ENCODE measurements around the gene ZFP36L1. TPM values are rescaled to one million over a fixed set of nuclear protein-coding genes. Genes with fewer than 3 reads are reported as not detected.

Gene ZFP36L1
- total RNA-seq, 4 donors from 2014 or later, result 298 to 1,137 (median 494) TPM

- no peak for DNase-seq (ENCODE audit: low spot score in 2 of 2)
- H3K27ac ChIP-seq, result peak overlapping the region in 3 of 4 donors; percentile 60 to 99 (median 98)
- peaks cover 0 to 73% (median 51%) of the 10 kb centered on the region in 4 donors for H3K4me1 ChIP-seq
- H3K27me3 ChIP-seq, result no peaks in the 10 kb centered on the region
- no peaks in the 10 kb centered on the region for H3K9me3 ChIP-seq
- TF ChIP-seq POLR2A (IDR thresholded peaks at IDR 0.05) (no peak), EP300 (IDR thresholded peaks at IDR 0.05) (no peak), CTCF (IDR thresholded peaks at IDR 0.05) (no peak)
- WGBS, 2 donors, result 48 to 67% methylated on average over 5 of the region's 5 CpGs
- no peak overlapping the region for H3K4me3 ChIP-seq
- peaks cover 0 to 16% (median 4%) of the 10 kb centered on the region in 3 donors for H3K36me3 ChIP-seq
Observed at GRCh38 chr14:68784226-68784910, 8.5 kb downstream of the ZFP36L1 start.

GRCh38 chr14:68783408-68784225, 9.2 kb downstream of the ZFP36L1 start:
- no peak for TF ChIP-seq EP300 (IDR thresholded peaks at IDR 0.05)
- no peak for TF ChIP-seq CTCF (IDR thresholded peaks at IDR 0.05)
- no peak for TF ChIP-seq POLR2A (IDR thresholded peaks at IDR 0.05)
- peaks cover 0 to 13% (median 0%) of the 10 kb centered on the region in 3 donors for H3K36me3 ChIP-seq
- peak overlapping the region in 3 of 4 donors; percentile 60 to 99 (median 74) for H3K27ac ChIP-seq
- H3K4me3 ChIP-seq, result no peak overlapping the region
- no peaks in the 10 kb centered on the region for H3K27me3 ChIP-seq
- H3K4me1 ChIP-seq, result peaks cover 0 to 79% (median 49%) of the 10 kb centered on the region in 4 donors
- no peak for DNase-seq (ENCODE audit: low spot score in 2 of 2)
- H3K9me3 ChIP-seq, result no peaks in the 10 kb centered on the region
- WGBS, 2 donors, result 87 to 92% methylated on average over 3 of the region's 3 CpGs

GRCh38 chr14:68782091-68782981, 10.5 kb downstream of the ZFP36L1 start:
- Histone ChIP-seq H3K4me3 (no peak overlapping the region), H3K27me3 (no peaks in the 10 kb centered on the region), H3K36me3 (peaks cover 0 to 11% (median 0%) of the 10 kb centered on the region in 3 donors), H3K27ac (peak overlapping the region in 3 of 4 donors; percentile 46 to 77 (median 68)), H3K4me1 (peaks cover 0 to 71% (median 44%) of the 10 kb centered on the region in 4 donors), H3K9me3 (no peaks in the 10 kb centered on the region)
- TF ChIP-seq POLR2A (IDR thresholded peaks at IDR 0.05), result no peak
- no peak for TF ChIP-seq EP300 (IDR thresholded peaks at IDR 0.05)
- no peak for TF ChIP-seq CTCF (IDR thresholded peaks at IDR 0.05)
- no peak for DNase-seq (ENCODE audit: low spot score in 2 of 2)
- 73 to 90% methylated on average over 10 of the region's 10 CpGs for WGBS, 2 donors

DNA sequence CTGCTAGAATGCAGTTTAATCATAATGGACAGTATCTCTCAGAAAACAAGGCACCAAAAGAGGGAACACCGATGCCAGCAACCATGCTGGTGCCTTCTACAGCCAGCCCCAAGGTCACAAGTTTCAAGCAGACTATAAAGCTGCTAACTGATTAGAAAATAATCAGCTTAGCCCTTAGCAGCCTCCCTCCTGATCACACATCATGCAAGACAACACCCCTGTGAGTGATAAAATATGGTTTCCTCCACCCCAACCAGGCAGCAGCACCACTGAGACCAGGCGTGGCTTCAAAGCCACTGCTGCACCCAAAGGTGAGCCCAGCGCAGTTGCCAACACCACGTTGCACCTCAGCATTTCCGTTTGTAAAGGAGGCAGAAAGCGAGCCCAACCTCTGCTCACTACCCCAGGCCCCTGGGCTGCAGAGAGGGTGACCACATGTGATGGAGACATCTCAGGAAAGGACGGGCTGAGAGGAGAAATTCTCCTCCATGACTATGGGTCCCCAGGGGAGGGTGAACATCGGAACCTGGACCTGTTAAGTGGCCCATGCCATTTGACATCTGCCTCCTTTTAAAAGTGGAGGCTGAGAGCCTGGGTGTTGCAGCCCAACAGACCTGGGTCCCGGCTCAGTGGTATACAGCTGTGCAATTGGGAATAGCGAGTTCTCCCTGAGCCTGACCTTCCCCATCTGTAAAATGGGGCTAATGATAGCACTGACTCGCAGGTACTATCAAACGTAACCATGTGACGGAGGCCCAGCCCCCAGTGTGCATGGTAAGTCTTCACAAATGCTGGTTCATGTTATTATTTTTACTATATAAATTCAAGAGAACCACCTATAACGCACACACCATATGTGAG, 11.5 kb downstream of the ZFP36L1 start:
- 65 to 83% methylated on average over 14 of the region's 14 CpGs for WGBS, 2 donors
- H3K27ac ChIP-seq, result peak overlapping the region; percentile 28 to 77 (median 64)
- peak in 1 of 2 donors; percentile 3 for DNase-seq (ENCODE audit: low spot score in 2 of 2)
- no peak overlapping the region for H3K4me3 ChIP-seq
- no peaks in the 10 kb centered on the region for H3K9me3 ChIP-seq
- H3K27me3 ChIP-seq, result no peaks in the 10 kb centered on the region
- H3K4me1 ChIP-seq, result peaks cover 0 to 62% (median 36%) of the 10 kb centered on the region in 4 donors
- H3K36me3 ChIP-seq, result peaks cover 0 to 2% (median 0%) of the 10 kb centered on the region in 3 donors
- TF ChIP-seq CTCF (IDR thresholded peaks at IDR 0.05) (no peak), EP300 (IDR thresholded peaks at IDR 0.05) (no peak), POLR2A (IDR thresholded peaks at IDR 0.05) (no peak)
